Heart left ventricle (tissue), 16 donors: ENCODE measurements around the gene KANSL1. TPM values are rescaled to one million over a fixed set of nuclear protein-coding genes. Genes with fewer than 3 reads are reported as not detected.

ENCODE experiments used
- ATAC-seq, 4 donors: fragments of 200-7000 bp; cut with Tn5 transposase; one replicate each; pipeline ENCODE4 v1.9.1; 2020 to 2022; ENCODE audit warnings: moderate library complexity in 4 of 4, mild to moderate bottlenecking in 3 of 4, moderate number of reproducible peaks in 1 of 4
- DNase-seq, 5 donors: peaks; one replicate each; pipeline ENCODE4 v3.0.0-alpha.2; 2020
- H3K27ac ChIP-seq, 12 donors: fragments of 200-600 bp; sonication (generic) in 4 of 12; one replicate each; pipeline versions ENCODE4 v1.5.0 to v1.8.0; 2016 to 2022; ENCODE audit warnings: mild to moderate bottlenecking in 2 of 12
- H3K27me3 ChIP-seq, 9 donors: fragments of 200-600 bp; sonication (generic) in 2 of 9; one replicate each; pipeline versions ENCODE4 v1.5.1 to v1.8.0; 2016 to 2022; ENCODE audit warnings: mild to moderate bottlenecking in 3 of 9
- H3K36me3 ChIP-seq, 9 donors: fragments of 200-600 bp; sonication (generic) in 2 of 9; one replicate each; pipeline versions ENCODE4 v1.5.0 to v1.8.0; 2018 to 2022; ENCODE audit warnings: mild to moderate bottlenecking in 2 of 9
- H3K4me1 ChIP-seq, 12 donors: fragments of 200-600 bp; sonication (generic) in 4 of 12; one replicate each; pipeline versions ENCODE4 v1.5.0 to v1.8.0; 2016 to 2022; ENCODE audit warnings: mild to moderate bottlenecking in 3 of 12
- H3K4me3 ChIP-seq, 12 donors: fragments of 200-600 bp; sonication (generic) in 4 of 12; one replicate each; pipeline versions ENCODE4 v1.5.0 to v1.8.0; 2017 to 2022; ENCODE audit warnings: mild to moderate bottlenecking in 9 of 12, moderate library complexity in 4 of 12
- H3K9me3 ChIP-seq, 12 donors: fragments of 200-600 bp; sonication (generic) in 4 of 12; one replicate each; pipeline versions ENCODE4 v1.5.0 to v1.8.0; 2016 to 2022; ENCODE audit warnings: mild to moderate bottlenecking in 1 of 12
- CTCF ChIP-seq, 12 donors: fragments of 200-600 bp; sonication (generic) in 4 of 12; IDR thresholded peaks; one replicate each; pipeline versions ENCODE4 v1.5.0 to v1.8.0; 2018 to 2022; ENCODE audit warnings: antibody characterized with exemption in 12 of 12, mild to moderate bottlenecking in 5 of 12
- POLR2A ChIP-seq, 2 donors: fragments of 450-650 bp; IDR thresholded peaks; one replicate each; pipeline ENCODE4 v1.6.1; 2017; ENCODE audit warnings: antibody characterized with exemption in 2 of 2, mild to moderate bottlenecking in 2 of 2, moderate library complexity in 2 of 2
- WGBS, 4 donors: extraction: QIAGEN DNeasy Blood & Tissue Kit in 2 of 4; methylation state at CpG; one replicate each; pipeline versions ENCODE4 v1.1.5 to v1.1.7; 2013 to 2018; 5-methylcytosine and 5-hydroxymethylcytosine counted together
- intact Hi-C, 10 donors: fragments of 100-400 bp; cut with DNase I; formaldehyde crosslinking; loops; one replicate each; pipeline versions ENCODE4 v1.11.1 to v1.14.2; 2022
- polyA plus RNA-seq, 2 donors: library from polyadenylated mRNA; stranded (reverse); fragments of 200-250 nt; gene quantifications; one replicate each; pipeline ENCODE4 v1.2.3, GENCODE V29; 2013
- total RNA-seq, 9 donors: library from RNA; depleted of rRNA in 2 of 9; stranded (reverse); fragments of >200 nt in 2 of 9; fragmentation: NEBNext Ultra II Directional in 3 of 9; extraction: Animal tissue kit (Norgen Biotek cat#: 25700) in 3 of 9; gene quantifications; one replicate each; pipeline versions ENCODE4 v1.1.0 to v1.2.4, GENCODE V29; 2016 to 2023
- donor health status: ischemic (EF 13 %, LVEDD 7.1; RV severe dilation, severe dysfunction).
- donor health status: healthy with polysubstance abuse.
- donor health status: DM: no; HTN: yes; CAD: no.
- donor health status: DM: no; HTN: no; CAD: no.
- donor health status: ischemic (EF 25% LVEDD 6.9; RV normal size, moderate dysfunction).
- donor health status: ischemic (EF 25% LVEDD 5.7; RV mildly dilated, moderate dysfunction).
- donor health status: healthy.
- donor health status: DM: yes; HTN: yes; CAD: no.
- donor health status: ischemic (EF 35%, LVEDD 5.7; RV mildly dilated, moderate dysfunction).
- donor health status: nonischemic (EF 11% LVEDD 7.7; RV severe dilation, severe dysfunction).
- donor health status: DM: yes; HTN: yes; CAD: no.
- donor health status: PGD.
- donor health status: ischemic (EF 29% LVEDD 5.4; RV normal size, mild dysfunction).
- donor health status: nonischemic (EF 23%, LVEDD 6.1; RV moderate dilation, normal function).

The KANSL1 gene
- total and polyA plus RNA-seq, 11 donors = 13.7 to 57.2 (median 28.9) TPM

- no peaks in the 10 kb centered on the region for H3K27me3 ChIP-seq
- no peaks in the 10 kb centered on the region for H3K36me3 ChIP-seq
- ATAC-seq = no peak
- 76 to 85% (median 83%) methylated on average over 2 of the region's 2 CpGs for WGBS, 4 donors
- no peak for TF ChIP-seq POLR2A (IDR thresholded peaks at IDR 0.05)
- no peak for TF ChIP-seq CTCF (IDR thresholded peaks at IDR 0.05)
- no peak for DNase-seq
- no peaks in the 10 kb centered on the region for H3K9me3 ChIP-seq
- intact Hi-C loops = loop anchor here in 1 of 10 donors (5.0 kb wide), 1 partner anchor 35 kb away; no protein-coding TSS in a partner anchor
- H3K27ac ChIP-seq = no peak overlapping the region
- peaks cover 29 to 89% (median 83%) of the 10 kb centered on the region in 12 donors for H3K4me1 ChIP-seq
- H3K4me3 ChIP-seq = no peak overlapping the region
These were observed 40.8 kb downstream of the KANSL1 start for GRCh38 chr17:46152423-46152822.

- intact Hi-C loops = loop anchor here in 1 of 10 donors (5.0 kb wide), 1 partner anchor 36 kb away; no protein-coding TSS in a partner anchor
- Histone ChIP-seq H3K27me3 (no peaks in the 10 kb centered on the region), H3K36me3 (no peaks in the 10 kb centered on the region), H3K4me1 (peaks cover 23 to 89% (median 79%) of the 10 kb centered on the region in 12 donors), H3K9me3 (no peaks in the 10 kb centered on the region), H3K27ac (no peak overlapping the region), H3K4me3 (no peak overlapping the region)
- no peak for ATAC-seq
- DNase-seq = no peak
- TF ChIP-seq POLR2A (IDR thresholded peaks at IDR 0.05) (no peak), CTCF (IDR thresholded peaks at IDR 0.05) (no peak)
These were observed 41.5 kb downstream of the KANSL1 start for GRCh38 chr17:46151762-46152161.

GRCh38 chr17:46150216-46150963 is 42.8 kb downstream of the KANSL1 start:
- ATAC-seq (no peak), DNase-seq (no peak)
- Histone ChIP-seq H3K4me3 (no peak overlapping the region), H3K9me3 (no peaks in the 10 kb centered on the region), H3K4me1 (peaks cover 20 to 85% (median 75%) of the 10 kb centered on the region in 12 donors), H3K27ac (no peak overlapping the region), H3K27me3 (no peaks in the 10 kb centered on the region), H3K36me3 (no peaks in the 10 kb centered on the region)
- 35 to 63% (median 43%) methylated on average over 2 of the region's 2 CpGs for WGBS, 4 donors
- intact Hi-C loops = loop anchor here in 1 of 10 donors (5.0 kb wide), 1 partner anchor 37 kb away; no protein-coding TSS in a partner anchor
- TF ChIP-seq CTCF (IDR thresholded peaks at IDR 0.05) = no peak
- TF ChIP-seq POLR2A (IDR thresholded peaks at IDR 0.05) = no peak

GRCh38 chr17:46148247-46148646 is 45.0 kb downstream of the KANSL1 start:
- DNase-seq = no peak
- Histone ChIP-seq H3K27me3 (no peaks in the 10 kb centered on the region), H3K36me3 (no peaks in the 10 kb centered on the region), H3K4me1 (peaks cover 13 to 80% (median 69%) of the 10 kb centered on the region in 12 donors), H3K4me3 (no peak overlapping the region), H3K27ac (no peak overlapping the region), H3K9me3 (no peaks in the 10 kb centered on the region)
- intact Hi-C loops = no loop called here
- WGBS, 4 donors = 68 to 75% (median 73%) methylated on average over 4 of the region's 4 CpGs
- no peak for ATAC-seq
- TF ChIP-seq POLR2A (IDR thresholded peaks at IDR 0.05) (no peak), CTCF (IDR thresholded peaks at IDR 0.05) (no peak)
